Effector memory CD4-positive, alpha-beta T cell (primary cell): ENCODE data around the gene IFT27.

ENCODE experiments used
- DNase-seq, 3 donors: peaks; one replicate each; pipeline ENCODE4 v3.0.0-alpha.2; 2020
- H3K27ac ChIP-seq: 2 replicates; pipeline ENCODE4 v1.7.0; 2013; ENCODE audit warnings: mild to moderate bottlenecking, low read length, moderate library complexity; ENCODE audit not compliant: insufficient read depth, poor library complexity, severe bottlenecking
- H3K27me3 ChIP-seq: replicated peaks from 2 replicates; pipeline ENCODE4 v1.7.0; 2013; ENCODE audit warnings: mild to moderate bottlenecking, low read length; ENCODE audit not compliant: insufficient read depth, control insufficient read depth, poor library complexity, severe bottlenecking
- H3K36me3 ChIP-seq: 2 replicates; pipeline ENCODE4 v1.7.0; 2013; ENCODE audit warnings: mild to moderate bottlenecking, low read length, moderate library complexity; ENCODE audit not compliant: control insufficient read depth, insufficient read depth
- H3K4me1 ChIP-seq: 2 replicates; pipeline ENCODE4 v1.7.0; 2013; ENCODE audit warnings: low read length, mild to moderate bottlenecking; ENCODE audit not compliant: control insufficient read depth, insufficient read depth, poor library complexity, severe bottlenecking
- H3K4me3 ChIP-seq: 2 replicates; pipeline ENCODE4 v1.7.0; 2013; ENCODE audit warnings: low read length, low read depth, mild to moderate bottlenecking; ENCODE audit not compliant: insufficient read depth, poor library complexity, severe bottlenecking
- H3K9me3 ChIP-seq: 2 replicates; pipeline ENCODE4 v1.7.0; 2013; ENCODE audit warnings: mild to moderate bottlenecking, low read length, moderate library complexity; ENCODE audit not compliant: control insufficient read depth

IFT27 gene

DNA sequence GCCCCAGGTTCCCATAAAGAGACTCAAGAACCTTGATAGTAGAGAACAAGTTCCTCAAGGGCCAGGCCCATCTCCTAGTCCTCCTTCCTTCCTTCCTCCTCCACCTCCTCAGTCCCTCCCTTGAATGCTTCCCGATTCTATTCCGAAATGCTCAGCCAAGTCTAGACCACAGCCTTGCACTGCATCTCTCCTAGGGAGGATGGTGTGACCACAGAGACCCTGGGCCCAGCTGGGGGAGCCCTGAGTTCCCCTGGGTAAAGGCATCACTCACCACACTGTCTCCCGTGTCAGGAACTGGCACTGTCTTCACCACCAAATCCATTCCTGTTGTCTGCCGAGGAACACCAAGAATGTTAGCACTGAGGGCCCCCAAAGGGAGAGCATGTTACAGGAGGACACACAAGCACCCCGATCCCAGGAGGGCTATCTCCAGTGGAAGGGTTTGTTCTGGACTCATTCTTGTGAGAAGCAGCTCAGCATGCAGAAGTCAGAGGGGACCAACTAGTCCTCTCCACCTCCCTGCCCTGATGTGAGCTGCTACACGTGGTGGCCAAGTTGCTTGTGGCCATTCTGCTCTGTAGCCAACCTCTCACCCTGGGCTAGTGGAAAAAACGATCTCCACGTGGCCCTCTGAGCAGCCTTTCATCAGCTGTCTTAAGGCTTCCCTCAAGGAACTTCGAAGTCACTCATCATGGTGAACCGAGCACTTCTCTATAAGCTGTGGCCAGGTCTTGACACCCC, 8.7 kb downstream of the IFT27 start:
- Histone ChIP-seq H3K27ac (no peak overlapping the region), H3K9me3 (no peaks in the 10 kb centered on the region), H3K27me3 (no peaks in the 10 kb centered on the region), H3K4me3 (no peak overlapping the region), H3K4me1 (no peaks in the 10 kb centered on the region), H3K36me3 (no peaks in the 10 kb centered on the region)
- no peak for DNase-seq

DNA sequence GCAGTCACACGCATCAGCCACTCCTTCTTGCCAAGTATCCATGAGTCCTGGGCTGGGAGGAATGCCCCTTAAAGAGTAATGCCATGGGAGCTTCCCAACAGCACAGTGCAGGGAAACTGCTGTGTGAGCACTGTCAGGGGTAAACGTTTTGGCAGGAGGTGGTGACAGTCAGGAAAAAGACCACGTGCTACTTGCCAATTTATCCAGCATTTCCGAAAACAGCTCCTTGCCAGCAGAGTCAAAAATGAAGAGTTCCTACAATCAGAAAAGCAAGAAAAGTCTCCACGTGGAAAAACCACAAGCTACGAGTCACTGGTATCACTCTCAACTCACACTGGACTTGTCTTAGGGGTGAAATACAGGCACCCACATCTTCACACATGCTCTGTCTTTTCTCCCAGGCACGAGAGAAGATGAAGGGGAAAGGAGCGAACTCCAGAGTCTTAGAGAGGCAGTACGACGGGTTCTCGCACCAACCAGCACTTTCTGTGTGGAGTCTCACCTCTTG, 9.9 kb downstream of the IFT27 start:
- Histone ChIP-seq H3K27ac (no peak overlapping the region), H3K4me3 (no peak overlapping the region), H3K27me3 (no peaks in the 10 kb centered on the region), H3K4me1 (no peaks in the 10 kb centered on the region), H3K9me3 (no peaks in the 10 kb centered on the region), H3K36me3 (no peaks in the 10 kb centered on the region)
- no peak for DNase-seq

DNA sequence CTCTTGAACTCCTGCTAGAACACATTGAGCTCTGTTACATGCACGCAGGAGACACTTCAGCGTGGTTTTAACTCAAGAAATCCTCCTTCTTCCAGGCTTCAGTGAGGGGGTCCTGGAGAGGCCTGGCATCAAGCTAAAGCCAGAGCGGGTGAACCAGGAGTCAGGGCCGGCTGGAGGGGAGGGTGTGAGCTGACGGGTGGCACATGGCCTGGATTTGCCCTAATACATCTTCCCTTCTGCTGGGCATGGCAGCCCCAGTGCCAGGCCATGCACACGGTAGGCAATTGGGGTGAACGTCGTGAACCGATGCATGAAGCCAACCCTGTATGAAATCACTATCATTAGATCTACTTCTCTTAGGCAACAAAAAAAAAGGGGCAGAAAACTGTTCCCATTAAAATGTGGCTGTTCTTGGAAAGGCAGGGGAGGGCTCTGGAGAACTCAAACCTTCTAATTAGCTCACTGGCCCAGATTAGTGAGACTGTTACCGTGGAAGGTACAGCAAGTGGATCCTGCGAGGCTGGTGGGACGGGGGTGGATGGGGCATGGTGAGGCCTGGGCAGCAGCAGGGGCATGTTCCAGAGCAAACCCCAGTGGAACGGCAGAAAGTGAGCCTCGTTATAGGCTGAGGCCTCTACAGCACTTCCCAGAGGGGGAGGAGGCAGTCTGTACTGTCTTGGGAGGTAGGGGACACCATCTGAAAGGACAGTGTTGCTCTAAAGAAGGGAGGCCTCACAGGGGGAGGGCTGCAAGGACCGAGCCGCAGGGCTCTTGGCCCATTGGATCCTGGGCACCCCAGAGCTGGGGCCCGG, 10.6 kb downstream of the IFT27 start:
- no peak for DNase-seq
- Histone ChIP-seq H3K27ac (no peak overlapping the region), H3K9me3 (no peaks in the 10 kb centered on the region), H3K36me3 (no peaks in the 10 kb centered on the region), H3K4me3 (no peak overlapping the region), H3K27me3 (no peaks in the 10 kb centered on the region), H3K4me1 (no peaks in the 10 kb centered on the region)

DNA sequence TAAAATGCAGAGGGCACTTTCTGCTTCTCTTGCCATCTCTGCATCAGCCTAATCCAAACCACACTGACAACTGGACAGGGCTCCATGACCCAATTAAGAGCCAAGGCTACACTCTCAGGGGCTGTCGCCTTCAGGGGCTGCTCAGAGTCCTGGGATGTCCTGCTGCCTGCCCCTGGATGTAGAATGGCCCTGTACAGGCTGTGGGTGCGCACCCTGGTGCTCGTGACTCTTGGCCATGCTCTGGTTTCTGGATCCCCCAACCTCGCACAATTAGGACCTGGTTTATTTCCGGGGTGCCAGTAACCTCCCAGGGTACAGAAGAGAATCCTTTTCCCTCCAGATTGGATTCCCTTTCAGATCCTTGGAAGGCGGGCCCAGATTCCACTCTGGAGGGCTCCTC, 11.3 kb downstream of the IFT27 start:
- H3K27me3 ChIP-seq = no peaks in the 10 kb centered on the region
- no peak overlapping the region for H3K4me3 ChIP-seq
- DNase-seq = no peak
- H3K27ac ChIP-seq = no peak overlapping the region
- H3K36me3 ChIP-seq = no peaks in the 10 kb centered on the region
- no peaks in the 10 kb centered on the region for H3K4me1 ChIP-seq
- H3K9me3 ChIP-seq = no peaks in the 10 kb centered on the region

DNA sequence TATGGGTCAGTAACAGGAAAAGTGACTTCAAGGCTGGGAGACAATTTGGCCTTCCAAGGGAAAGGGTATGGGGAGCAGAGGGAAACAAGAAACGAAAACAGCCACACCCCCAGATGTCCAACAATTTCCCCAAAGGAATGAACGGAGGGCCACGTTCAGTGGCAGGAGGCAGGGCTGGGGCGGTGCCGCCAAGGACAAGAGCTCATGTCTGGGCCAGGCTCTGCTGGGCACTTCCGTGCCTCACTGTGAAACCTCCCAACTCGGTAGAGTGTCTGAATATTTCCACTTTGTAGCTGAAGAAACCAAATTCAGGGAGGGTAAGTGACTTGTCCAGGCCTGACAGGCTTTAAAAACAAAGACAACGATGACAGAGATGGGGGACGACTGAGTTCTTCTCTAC, 11.9 kb downstream of the IFT27 start:
- Histone ChIP-seq H3K4me3 (no peak overlapping the region), H3K27me3 (no peaks in the 10 kb centered on the region), H3K27ac (no peak overlapping the region), H3K36me3 (no peaks in the 10 kb centered on the region), H3K9me3 (no peaks in the 10 kb centered on the region), H3K4me1 (no peaks in the 10 kb centered on the region)
- no peak for DNase-seq

DNA sequence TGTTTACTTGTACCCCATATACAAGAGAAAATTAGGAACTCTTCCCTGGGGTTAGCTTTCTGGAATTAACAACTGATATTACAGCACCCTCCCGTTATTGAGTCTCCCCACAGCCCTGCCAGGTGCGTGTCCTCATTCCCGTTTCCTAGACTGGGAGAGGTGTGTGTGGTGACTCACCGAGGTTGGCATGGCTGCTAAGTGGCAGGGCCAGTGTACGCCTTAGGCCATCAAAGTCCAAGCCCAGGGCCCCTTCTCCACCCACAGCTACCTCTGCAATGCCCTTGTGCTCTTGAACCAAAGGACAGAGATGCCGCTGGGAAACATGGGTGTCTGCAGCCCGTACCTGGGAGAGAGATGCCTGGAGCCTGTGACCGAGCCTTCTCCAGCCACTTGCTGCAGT, 12.3 kb downstream of the IFT27 start:
- DNase-seq = no peak
- Histone ChIP-seq H3K4me3 (no peak overlapping the region), H3K4me1 (no peaks in the 10 kb centered on the region), H3K9me3 (no peaks in the 10 kb centered on the region), H3K36me3 (no peaks in the 10 kb centered on the region), H3K27ac (no peak overlapping the region), H3K27me3 (no peaks in the 10 kb centered on the region)

DNA sequence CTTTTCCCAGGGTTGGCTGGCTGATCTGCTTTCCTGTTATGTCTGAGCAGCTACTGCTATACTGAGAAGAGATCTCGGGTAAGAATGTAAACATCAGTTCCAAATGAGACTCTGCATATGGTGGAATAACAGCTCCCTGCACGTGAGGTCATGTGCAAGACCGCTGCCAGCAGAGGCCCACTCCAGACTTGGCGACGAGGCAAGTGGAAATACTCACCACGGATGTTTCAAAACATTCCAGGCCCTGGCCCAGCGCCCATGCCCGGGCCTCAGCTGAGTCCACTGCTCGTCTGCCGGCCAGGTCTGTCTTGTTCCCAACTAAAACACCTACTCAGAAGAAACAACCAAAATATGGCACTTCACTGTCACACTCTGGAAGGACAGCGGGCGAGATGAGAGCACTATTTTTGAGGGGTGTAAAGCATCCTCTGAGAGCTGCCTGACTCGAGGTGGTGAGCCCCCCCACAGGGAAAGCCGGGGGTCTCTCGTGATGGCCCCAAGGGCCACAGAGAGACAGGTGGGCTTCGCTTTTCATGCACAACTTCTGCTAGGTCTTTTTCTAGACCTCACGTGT, 13.1 kb downstream of the IFT27 start:
- no peak for DNase-seq
- Histone ChIP-seq H3K36me3 (no peaks in the 10 kb centered on the region), H3K9me3 (no peaks in the 10 kb centered on the region), H3K4me1 (no peaks in the 10 kb centered on the region), H3K27ac (no peak overlapping the region), H3K4me3 (no peak overlapping the region), H3K27me3 (no peaks in the 10 kb centered on the region)

DNA sequence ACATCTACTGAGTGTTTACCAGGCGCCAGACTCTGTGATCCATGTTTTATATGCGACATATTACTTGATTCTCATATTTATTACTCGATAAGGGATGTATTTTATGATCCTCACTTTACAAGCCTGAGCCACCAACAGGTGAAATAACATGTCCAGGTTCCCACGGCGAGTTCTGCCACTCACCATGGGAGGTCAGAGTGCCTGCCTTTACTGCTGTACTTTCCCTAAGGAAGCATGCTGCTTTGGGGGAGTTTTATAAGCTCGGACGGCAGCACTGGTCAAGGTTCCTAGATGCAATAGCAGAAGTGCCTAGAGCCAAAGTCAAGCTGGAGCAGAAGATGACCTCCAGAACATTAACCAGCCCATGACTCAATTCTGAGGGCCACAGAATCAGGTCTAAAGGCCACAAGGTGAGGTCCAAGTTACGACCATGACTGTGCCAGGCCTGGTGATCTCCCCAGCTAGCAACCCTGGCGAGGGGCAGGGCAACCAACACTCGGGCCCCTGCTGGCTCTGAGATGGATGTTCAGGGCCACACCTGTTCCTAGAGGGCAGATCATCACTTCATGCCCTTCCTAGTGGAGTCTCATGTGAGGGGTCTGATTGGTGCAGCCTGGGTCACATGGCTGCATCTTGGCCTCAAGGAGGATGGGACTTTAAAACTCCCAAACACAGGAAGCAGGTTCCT, 14.2 kb downstream of the IFT27 start:
- H3K9me3 ChIP-seq = no peaks in the 10 kb centered on the region
- H3K4me1 ChIP-seq = no peaks in the 10 kb centered on the region
- no peak overlapping the region for H3K4me3 ChIP-seq
- H3K27ac ChIP-seq = no peak overlapping the region
- no peaks in the 10 kb centered on the region for H3K27me3 ChIP-seq
- no peak for DNase-seq
- no peaks in the 10 kb centered on the region for H3K36me3 ChIP-seq

DNA sequence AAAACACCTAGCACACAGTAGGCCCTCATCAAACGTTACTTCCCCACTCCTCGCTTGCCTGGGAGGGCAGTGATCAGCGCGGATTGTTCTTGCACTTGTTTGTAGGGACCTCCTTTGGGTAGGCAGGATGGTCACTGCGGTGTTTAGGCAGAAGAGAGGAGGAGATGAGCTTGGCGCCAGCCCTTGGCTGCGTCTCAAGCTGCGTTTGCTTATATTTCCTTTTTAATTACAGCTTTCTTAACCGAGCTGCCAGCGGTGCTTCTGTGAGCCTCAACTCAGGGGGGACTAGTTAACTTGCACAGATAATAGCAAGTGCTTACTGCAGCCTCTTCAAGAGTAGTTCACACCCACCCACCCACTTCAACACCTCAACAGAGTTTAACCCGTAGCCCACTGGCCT, 15.1 kb downstream of the IFT27 start:
- H3K9me3 ChIP-seq = no peaks in the 10 kb centered on the region
- H3K27ac ChIP-seq = no peak overlapping the region
- no peaks in the 10 kb centered on the region for H3K27me3 ChIP-seq
- no peak for DNase-seq
- no peaks in the 10 kb centered on the region for H3K4me1 ChIP-seq
- H3K36me3 ChIP-seq = no peaks in the 10 kb centered on the region
- no peak overlapping the region for H3K4me3 ChIP-seq
